ENCODE measurements around the gene LAMA2. TPM values are rescaled to one million over a fixed set of nuclear protein-coding genes. Genes with fewer than 3 reads are reported as not detected.

Gene LAMA2
- total and polyA plus RNA-seq, 2 of the 8 experiments (the other 6 are each of a cell fraction or from before 2014, with no cell fraction given): 1.3 to 3.8 TPM

GRCh38 chr6:129194306-129194941 lies 311.5 kb downstream of the LAMA2 start:
- Histone ChIP-seq H3K23me2 (ENCODE audit: low read depth, low read length) (no peaks in the 10 kb centered on the region), H3K4me1 (replicated peaks in 1 of 4; ENCODE audit: control insufficient read depth in 3 of 4, insufficient read depth in 4 of 4, low read length in 3 of 4) (peaks cover 0 to 11% (median 6%) of the 10 kb centered on the region in 4 experiments; a peak in 3 of 7 replicates), H3K4ac (replicated peaks; ENCODE audit: insufficient read length, low read depth, low read length) (no peak overlapping the region), H4K91ac (replicated peaks; ENCODE audit: insufficient read length, low read length) (no peak overlapping the region), H3K56ac (replicated peaks; ENCODE audit: insufficient read length, low read depth, low read length) (no peak overlapping the region), H2AFZ (ENCODE audit: low read length) (no peak overlapping the region), H3K23ac (ENCODE audit: insufficient read length) (no peak overlapping the region), H2BK15ac (ENCODE audit: low read length) (no peak overlapping the region), H3K14ac (ENCODE audit: insufficient read length) (no peak overlapping the region), H4K8ac (ENCODE audit: extremely low read depth, insufficient read depth, low read length) (no peak overlapping the region), H3K79me1 (ENCODE audit: low read depth, low read length) (no peaks in the 10 kb centered on the region), H2BK5ac (ENCODE audit: low read depth, low read length) (no peak overlapping the region), H3K9me3 (ENCODE audit: insufficient read depth in 2 of 2, low read depth in 1 of 2, low read length in 1 of 2) (no peaks in the 10 kb centered on the region), H3K36me3 (ENCODE audit: control insufficient read depth in 2 of 4, insufficient read depth in 4 of 4, low read length in 3 of 4) (no peaks in the 10 kb centered on the region), H2AK5ac (ENCODE audit: low read depth, low read length) (no peak overlapping the region), H3K9ac (replicated peaks in 1 of 4; ENCODE audit: extremely low read depth in 1 of 4, low read depth in 3 of 4, low read length in 3 of 4) (no peak overlapping the region), H3K4me3 (ENCODE audit: extremely low read depth in 1 of 4, insufficient read depth in 2 of 4, low read depth in 3 of 4, low read length in 4 of 4) (no peak overlapping the region), H3K27me3 (replicated peaks in 1 of 4; ENCODE audit: control insufficient read depth in 3 of 4, extremely low read depth in 1 of 4, insufficient read depth in 3 of 4, low read length in 3 of 4) (no peaks in the 10 kb centered on the region), H3K79me2 (ENCODE audit: control insufficient read depth in 1 of 2, insufficient read depth in 2 of 2, low read length in 2 of 2) (no peaks in the 10 kb centered on the region), H4K20me1 (replicated peaks in 1 of 2; ENCODE audit: control insufficient read depth in 1 of 2, insufficient read depth in 2 of 2, low read length in 2 of 2) (no peaks in the 10 kb centered on the region), H2BK120ac (replicated peaks; ENCODE audit: low read depth, low read length) (no peak overlapping the region), H3K27ac (ENCODE audit: low read depth, low read length) (no peak overlapping the region), H3K4me2 (ENCODE audit: insufficient read depth in 1 of 2, low read depth in 2 of 2, low read length in 2 of 2) (no peak overlapping the region), H2BK12ac (ENCODE audit: low read depth, low read length) (no peak overlapping the region), H3K18ac (ENCODE audit: extremely low read depth, low read length) (no peak overlapping the region), H2BK20ac (ENCODE audit: low read length) (no peak overlapping the region), H4K5ac (ENCODE audit: insufficient read length, low read depth, low read length) (no peak overlapping the region)
- FAIRE-seq: no peak
- ChIA-PET CTCF (ENCODE audit: partially characterized antibody) (interaction anchor here (0.7 to 2.6 kb wide), 3 partner anchors 8 to 545 kb away, joined by 3 to 7 read pairs (median 4); no protein-coding TSS in a partner anchor), POLR2A (ENCODE audit: partially characterized antibody) (interaction anchor here (0.6 to 0.7 kb wide), 2 partner anchors 90 to 449 kb away, joined by 3 read pairs; no protein-coding TSS in a partner anchor)
- 94% methylated on average over 7 of the region's 7 CpGs; no CpG with 5 or more reads in 1 of the 2 experiments for WGBS, 2 experiments (ENCODE audit: extremely low coverage in 1 of 2, insufficient coverage in 1 of 2, insufficient read length in 1 of 2, insufficient replicate concordance in 2 of 2, low coverage in 1 of 2, low lambda C conversion rate in 2 of 2, missing lambda C conversion rate in 1 of 2)
- no peak for DNase-seq (ENCODE audit: low read depth in 1 of 2, low spot score in 2 of 2)
- TF ChIP-seq POLR2AphosphoS5 (IDR thresholded peaks at IDR 0.05; ENCODE audit: low read depth, low read length) (no peak), TAF7 (optimal IDR thresholded peaks at IDR 0.05; ENCODE audit: borderline replicate concordance, low read depth, low read length) (no peak)
